DMS 273 treated with DMSO at 0.1 percent for 48 hours (cell line): Measurements from ENCODE around the gene COL8A2.
A peak's percentile ranks its signal among the peaks of the same experiment; 100 is the strongest.

Experiments
- DNase-seq: peaks from one replicate; lab custom pipeline; 2025; lab: John Stamatoyannopoulos, UW

COL8A2 gene

DNA sequence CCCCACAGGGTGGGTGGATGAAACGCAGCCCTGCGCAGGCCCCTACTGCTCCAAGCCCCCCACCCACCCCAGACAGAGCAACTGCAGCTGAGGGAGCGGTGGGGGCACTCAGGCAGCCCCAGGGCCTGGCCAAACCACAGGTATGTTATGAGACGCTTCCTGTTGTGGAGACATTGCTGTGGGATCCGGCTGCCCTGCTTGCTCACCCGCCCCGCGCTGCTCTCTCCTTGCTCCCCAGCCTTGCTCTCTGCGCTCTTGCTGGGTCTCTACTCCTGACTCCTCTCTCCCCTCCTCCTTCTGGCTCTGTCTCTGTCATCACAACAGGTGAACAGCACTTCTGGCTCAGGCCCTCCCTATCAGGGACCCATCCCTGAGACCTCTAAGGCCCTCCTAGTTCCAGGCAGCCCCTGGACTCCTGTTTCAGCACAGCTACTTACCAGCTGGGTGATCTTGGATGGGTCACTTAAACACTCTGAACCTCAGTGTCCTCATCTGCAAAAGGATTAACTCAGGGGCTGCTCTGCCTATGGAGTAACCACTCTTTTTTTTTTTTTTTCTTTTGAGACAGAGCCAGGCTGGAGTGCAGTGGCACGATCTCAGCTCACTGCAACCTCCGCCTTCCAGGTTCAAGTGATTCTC, 15.9 kb downstream of the COL8A2 start:
- no peak for DNase-seq

DNA sequence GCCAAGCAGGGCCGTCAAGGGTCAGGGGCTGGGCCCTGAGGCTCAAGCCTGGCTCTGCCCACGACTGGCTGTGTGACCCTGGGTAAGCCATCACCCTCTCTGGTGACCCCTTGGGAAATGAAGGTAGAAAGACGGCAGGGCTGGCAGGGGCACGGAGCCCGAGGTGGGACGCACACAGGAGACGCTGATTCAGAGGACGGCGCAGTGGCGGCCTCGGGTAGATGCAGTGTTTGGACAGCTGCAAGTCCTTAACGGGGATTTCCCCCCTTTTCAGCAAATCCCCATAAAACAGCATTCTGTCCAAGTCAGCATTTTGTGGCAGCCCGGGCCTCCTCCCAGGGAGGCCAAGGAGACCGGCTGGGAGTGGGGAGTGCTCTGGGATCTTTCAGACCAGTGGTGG, 16.7 kb downstream of the COL8A2 start:
- no peak for DNase-seq

DNA sequence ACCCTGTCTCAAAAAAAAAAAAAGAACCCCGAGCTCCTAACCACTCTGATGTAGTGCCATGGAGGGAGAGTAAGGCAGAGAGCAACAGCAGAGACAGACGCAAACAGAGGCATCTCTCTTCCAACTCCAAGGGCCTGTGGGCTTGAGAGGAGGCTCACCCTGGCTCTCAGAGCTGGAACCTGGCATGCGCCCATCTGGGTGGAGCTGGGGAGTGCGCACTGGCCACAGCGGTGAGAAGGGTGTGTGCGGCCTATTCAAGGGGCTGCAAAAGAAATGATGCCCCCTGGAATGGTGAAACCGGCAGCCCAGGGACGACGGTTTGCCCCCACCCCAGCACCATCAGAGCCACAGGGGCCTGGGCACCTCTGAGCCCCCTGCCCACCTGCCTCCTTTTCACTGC, 17.6 kb downstream of the COL8A2 start:
- no peak for DNase-seq

DNA sequence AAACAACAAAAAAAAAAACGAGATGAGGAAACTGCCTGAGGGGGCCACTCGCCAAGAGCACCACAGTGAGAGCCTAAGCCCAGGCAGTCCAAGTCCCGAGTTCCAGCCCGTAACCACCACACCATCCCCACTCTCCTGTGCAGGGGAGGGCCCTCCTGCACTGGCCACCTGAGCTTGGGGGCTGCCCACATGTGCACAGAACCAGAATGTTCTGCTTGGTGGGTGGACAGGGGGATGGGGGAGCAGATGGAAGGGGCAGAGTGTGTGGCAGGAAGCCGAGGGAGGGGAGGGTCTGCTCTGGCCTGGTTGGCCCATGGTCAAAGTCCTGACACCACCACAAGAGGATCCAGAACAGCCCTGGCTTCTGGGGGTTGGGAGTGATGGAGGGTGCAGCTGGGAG, 18.8 kb downstream of the COL8A2 start:
- DNase-seq: no peak

DNA sequence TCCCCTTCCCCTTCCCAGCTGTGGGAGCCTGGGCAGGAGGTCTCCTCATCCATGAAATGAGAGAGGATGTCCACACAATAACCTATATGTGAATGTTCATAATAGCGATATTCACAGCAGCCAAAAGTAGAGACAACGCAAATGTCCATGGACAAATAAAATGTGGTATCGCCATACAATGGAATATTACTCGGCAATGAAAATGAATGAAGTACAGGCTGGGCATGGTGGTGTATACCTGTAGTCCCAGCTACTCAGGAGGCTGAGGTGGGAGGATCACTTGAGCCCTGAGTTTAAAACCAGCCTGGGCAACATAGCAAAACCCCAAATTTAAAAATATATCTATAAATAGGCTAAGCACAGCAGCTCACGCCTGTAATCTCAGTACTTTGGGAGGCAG, 23.5 kb downstream of the COL8A2 start:
- DNase-seq: no peak

DNA sequence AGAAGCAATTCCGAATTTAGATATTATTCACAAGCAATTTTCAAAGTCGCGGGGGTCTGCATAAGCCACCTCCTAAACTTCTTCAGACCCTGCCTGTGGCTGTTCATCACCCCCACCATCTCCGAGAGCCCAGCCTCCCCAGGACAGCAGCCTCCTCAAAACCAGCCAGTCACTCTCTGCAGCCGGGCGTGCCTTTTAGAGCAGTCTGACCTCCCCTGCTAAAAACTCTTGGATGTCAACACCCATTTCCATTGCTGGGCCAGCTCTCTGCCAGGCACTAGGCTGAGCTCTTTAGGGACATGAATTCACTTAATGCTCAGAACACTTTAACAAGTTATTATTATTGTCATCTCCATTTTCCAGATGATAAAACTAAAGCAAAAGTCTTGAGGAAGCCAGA, 24.6 kb downstream of the COL8A2 start:
- DNase-seq: no peak

DNA sequence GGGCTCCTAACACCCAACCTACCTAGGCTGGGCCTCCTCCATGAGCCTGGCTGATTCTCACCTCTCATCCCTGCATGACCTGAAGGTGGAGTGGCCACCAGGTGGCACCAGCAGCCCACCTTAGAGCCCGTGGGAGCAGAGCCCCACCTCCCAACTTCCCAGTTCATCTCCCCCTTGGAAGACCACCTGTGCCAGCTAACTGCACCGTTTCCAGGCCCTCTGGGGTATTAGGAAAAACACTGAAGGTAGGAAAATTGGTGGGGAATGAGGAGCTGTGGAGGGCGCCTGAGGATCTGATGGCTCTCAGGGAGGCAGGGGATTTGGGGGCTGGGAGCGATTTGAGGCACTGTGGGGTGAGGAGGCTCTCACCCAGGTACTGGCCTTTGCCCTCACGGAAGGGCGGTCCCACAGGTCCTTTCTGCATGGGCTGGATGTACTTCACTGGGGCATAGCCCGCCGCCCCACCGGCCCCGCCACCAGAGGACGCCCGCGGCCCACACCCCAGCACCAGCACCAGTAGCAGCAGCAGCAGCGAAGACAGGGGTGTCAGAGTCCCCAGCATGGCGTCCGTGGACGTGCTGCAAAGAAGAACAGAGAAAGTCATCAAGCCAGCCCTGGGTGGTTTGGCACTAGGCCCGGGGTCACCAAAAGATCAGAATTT, 25.2 kb downstream of the COL8A2 start:
- DNase-seq: peak; percentile 34

DNA sequence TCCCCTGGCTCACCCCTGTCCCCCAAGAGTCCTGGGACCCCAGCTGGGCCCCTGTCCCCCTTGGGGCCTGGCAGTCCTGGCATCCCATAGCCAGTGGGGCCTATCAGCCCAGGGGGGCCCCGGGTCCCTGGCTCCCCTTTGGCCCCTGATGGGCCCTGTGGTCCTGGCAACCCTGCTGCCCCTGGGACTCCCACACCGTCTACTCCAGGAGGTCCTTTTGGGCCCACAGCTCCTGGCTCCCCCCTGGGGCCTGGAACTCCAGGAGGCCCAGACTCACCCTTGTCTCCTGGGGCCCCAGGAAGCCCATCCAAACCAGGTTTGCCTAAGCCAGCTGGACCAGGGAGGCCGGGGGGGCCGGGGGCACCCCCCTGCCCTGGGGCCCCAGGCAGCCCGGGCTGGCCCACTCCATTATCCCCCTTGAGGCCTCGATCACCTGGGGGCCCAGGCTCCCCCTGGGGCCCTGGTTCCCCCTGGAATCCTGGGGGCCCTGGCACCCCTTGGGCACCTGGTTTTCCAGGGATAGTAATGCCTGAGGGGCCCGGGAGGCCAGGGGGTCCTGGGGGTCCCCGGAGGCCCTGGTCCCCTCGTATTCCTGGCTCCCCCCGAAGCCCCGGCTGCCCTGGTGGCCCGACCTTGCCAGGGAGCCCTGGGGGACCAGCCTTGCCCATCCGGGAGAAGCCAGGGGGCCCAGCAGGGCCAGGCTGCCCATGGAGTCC, 26.2 kb downstream of the COL8A2 start:
- DNase-seq: no peak

DNA sequence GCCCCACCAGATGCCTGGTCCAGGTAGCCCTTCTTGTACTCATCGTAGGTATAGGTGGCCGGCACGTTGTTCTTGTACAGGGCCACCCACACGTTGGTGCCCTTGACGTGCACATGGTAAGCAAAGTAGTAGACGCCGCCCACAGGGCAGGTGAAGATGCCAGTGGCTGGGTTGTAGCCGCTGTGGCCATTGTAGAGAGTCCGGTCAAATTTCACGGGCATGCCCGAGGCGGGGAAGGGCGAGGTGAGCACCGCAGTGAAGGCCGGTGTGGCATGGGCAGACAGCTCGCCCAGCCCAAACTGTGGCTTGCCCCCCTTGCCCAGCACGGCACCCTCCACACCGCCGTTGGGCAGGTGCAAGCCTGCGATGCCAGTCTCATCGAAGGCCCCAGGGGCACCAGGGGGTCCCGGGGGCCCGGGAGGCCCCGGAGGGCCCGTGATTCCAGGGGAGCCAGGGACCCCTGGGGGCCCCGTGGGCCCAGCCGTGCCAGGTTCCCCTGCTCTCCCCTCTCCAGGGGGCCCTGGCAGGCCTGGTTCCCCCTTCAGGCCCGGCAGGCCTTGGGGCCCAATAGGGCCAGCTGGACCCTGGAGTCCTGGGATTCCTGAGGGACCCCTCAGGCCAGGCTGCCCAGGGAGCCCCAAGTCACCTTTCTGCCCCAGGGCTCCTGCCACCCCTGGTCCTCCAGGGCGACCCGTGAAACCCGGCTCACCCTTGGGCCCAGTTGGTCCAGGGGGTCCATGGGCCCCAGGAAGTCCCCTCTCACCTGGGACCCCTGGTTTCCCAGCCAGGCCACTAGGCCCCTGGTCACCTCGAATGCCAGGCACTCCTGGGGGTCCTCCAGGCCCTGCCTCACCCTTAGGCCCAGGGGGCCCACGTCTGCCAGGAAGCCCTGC, 27.1 kb downstream of the COL8A2 start:
- no peak for DNase-seq

DNA sequence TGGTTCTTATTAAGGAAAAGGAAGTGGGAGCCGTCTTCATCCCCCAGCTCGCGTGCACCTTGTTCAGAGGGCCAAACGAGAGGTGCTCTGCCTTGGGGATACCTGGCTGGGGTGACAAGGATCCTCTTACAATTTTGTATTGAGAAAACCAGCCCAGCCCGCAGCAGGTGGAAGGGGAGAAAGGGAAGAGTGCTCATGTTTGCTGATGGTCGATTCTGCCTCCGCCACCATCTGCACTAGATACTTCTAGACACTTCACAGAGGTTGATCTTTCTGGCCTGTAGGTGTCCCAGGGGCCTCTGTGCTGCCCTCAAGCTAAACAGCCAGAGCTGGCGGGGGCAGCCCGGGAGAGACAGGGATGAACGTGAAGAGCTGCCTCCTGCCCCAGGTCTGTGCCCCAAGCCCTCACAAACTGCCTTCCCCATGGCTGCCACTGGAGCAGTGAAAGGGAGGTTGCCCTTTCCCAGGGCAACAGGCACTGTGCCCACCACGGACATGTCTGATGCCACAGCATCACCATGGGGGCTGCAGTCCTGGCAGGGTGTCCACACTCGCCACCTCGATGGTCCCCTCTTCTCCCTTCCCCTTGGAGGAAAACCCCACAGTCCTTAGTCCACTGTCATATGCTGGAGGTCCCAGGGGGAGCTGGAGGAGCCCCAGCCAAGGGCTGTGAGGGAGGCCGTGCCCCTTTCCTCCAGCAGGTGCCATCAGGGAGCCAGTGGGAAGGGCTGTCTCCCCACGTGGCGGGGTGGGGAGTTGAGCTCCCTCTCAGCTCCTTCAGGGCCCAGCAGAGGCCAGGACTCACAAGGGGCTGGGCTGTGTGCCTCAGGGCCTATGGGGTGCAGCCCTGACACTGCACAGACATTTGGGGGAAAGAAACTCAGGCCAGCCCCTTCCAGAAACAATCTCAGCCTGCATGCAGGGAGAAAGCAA, 28.3 kb downstream of the COL8A2 start:
- DNase-seq: no peak

DNA sequence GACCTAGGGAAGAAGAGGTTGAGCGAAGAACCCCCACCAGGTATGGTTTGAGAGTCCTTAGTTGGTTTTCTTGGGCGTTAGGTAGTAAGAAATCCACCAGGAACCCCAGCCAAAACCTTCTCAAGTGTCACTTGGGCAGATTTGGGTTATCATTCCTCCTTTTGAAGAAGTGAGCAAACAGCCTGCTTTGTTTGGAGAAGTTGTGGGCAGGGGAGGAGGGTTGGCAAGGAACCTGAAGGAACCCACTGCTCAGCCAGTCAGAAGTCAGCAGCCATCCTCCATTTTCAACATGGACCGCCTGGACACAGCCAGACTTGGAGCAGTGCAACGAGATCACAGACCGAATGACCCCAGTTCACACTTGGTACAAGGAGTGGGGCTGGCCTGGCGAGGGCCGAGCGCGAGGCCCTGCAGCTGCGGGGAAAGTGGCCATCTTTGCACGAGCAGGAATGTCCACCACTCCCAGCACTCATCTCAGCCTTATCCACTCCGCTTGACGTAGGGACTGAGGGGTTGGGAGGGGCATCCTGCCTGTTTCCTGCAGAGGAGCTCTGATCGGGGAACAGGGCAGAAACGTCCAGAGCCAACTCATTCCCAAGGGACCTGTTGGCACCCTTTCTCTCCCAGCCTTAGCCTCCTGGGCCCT, 29.1 kb downstream of the COL8A2 start:
- no peak for DNase-seq

DNA sequence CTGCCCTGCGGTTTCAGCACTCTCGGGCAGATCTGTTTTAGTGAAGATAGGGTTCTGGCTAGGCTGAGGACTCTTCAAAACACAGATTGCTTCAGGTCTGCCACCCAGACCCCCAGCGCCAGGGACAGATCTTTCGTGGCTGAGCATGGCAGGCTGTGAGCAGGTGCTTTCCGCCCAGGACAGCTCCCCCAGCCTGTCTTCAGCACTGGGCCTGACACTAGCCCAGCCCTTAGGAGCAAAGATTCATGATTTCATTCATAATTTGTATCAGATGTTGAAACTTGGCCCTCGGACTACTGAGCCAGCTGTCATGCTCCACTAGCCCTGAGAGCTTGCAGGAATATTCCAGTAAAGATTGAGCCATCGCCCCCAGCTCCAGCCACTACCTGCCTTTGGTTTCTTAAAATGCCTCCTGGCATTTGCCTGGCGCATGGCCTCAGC, 30.4 kb downstream of the COL8A2 start:
- no peak for DNase-seq

DNA sequence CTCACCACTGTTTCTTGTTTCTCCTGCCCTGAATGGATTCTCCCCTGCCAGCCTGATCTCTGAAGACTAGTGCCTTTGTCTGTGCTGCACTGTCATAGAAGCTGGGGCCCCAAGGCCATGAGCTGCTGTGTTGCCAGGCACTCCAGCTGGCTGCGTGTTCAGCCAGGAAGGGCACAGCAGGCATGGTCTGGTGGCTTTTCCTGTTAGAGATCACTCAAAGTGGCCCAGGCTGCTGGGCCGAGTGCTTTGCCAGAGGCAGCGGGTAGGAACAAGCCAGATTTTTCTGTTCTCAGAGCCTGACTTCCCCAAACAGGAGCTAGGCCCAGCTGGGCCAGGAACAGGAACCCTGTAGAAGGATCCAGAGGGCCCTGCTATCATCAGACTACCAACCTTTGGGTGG, 31.1 kb downstream of the COL8A2 start:
- DNase-seq: no peak

DNA sequence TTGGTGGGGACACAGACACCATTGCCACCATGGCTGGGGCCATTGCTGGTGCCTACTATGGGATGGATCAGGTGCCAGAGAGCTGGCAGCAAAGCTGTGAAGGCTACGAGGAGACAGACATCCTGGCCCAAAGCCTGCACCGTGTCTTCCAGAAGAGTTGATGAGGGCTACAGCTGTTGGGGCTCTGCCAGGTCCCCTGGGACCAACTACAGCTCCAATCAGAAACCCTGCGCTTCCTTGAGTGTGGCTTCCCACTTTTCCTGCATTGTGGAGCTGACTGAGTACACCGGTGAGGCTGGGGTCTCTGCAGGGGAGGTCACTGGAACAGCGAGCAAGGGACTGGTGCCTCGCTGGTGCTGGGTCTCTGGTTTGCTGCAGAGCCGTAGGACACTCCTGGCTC, 31.8 kb downstream of the COL8A2 start:
- DNase-seq: no peak

DNA sequence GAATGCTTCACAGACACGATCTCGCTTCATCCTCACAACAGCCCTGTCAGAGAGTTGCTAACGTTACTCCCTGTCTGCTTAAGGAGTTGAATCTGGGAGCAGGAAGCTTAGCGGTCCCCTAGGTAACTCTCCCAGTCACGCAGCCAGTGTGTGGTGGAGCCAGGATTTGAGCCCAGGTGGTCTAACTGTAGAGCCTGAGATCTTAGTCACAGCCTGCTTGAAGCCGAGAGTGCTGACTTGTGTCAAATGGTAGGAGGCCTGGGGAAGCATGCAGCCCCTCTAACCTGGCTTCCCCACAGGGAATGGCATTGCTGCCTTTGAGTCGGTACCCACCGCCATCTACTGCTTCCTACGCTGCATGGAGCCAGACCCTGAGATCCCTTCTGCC, 32.2 kb downstream of the COL8A2 start:
- DNase-seq: no peak

DNA sequence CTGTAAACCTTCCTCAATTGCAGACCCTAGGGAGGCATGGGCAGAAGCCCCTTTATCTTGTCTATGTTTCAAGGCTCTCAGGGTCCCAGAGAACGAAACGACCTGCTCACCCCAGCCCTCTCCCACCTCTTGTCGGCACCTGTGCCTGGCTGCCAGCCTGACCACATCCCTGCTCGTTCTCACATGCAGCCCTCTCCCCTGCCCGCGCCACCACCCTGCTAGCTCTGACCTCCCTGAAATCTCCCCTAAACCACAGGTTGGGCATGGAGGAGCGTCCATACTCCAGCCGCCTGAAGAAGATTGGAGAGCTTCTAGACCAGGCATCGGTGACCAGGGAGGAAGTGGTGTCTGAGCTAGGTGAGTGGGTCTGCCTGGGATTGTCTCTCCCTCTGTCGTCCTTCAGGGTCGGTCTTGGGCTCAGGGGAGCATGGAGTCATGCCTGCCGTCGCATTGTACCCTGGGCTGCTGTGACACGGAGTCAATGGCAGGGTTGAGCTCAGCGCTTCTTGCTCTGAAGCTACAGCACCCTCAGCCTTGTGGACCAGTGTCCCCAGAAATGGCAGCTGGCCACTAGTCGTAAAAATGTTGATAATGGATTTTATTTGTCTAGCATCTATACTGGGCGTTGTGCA, 32.7 kb downstream of the COL8A2 start:
- DNase-seq: peak; percentile 17

DNA sequence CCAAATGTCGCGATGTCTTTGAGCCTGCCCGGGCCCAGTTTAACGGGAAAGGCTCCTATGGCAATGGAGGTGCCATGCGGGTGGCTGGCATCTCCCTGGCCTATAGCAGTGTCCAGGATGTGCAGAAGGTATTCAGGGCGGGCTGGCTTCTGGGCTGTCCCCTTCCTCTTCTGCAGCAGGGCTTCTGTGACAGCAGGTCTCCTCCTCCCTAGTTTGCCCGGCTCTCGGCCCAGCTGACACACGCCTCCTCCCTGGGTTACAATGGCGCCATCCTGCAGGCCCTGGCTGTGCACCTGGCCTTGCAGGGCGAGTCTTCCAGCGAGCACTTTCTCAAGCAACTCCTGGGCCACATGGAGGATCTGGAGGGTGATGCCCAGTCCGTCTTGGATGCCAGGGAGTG, 33.3 kb downstream of the COL8A2 start:
- no peak for DNase-seq

DNA sequence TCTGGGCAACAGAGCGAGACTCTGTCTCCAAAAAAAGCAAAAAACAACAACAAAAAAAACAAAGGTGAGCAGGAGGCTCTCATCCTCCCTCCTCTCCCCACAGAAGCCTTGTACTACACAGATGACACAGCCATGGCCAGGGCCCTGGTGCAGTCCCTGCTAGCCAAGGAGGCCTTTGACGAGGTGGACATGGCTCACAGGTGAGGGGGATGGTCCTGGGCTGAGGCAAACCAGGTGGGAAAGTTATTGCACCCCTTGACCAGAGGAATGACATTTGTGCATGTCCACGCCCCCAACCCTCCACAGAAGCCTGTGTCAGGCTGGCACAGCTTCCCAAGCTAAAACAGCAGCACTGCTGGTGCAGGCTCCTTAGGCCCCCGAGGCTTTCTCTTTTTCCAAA, 33.9 kb downstream of the COL8A2 start:
- no peak for DNase-seq

DNA sequence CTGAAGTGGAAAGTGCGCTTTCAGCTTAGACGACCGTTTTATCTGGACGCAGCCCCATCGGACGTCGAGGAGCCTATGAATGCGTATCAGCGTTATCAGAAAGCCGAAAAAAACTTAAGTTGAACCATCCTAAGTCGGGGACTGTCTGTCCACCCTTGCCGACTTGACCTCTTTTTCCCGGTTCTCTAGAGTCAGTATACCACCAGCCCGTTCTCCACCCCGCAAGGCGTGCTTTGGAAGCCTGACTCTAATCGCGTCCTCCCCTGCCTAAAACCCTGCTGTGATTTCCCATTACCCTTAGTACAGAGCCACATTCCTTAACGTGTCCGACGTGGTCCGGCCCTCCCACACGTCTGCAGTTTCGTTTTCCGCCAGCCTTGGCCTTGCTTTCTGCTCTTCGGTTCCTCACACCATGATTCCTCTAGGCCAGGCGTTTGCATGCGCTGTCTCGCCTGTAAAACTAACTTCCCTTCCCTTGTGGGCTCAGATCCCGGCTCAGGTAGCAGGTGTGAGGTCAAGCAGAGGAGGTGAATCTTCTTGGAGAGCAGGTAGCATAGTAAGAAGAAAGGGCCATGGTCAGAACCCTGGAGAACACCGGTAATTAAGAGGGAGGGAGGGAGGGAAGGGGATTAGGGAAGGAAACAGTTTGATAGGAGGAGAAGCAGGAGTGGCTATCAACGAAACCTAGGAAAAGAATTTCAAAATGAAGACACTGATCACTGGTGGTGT, 35.5 kb downstream of the COL8A2 start:
- no peak for DNase-seq
